GDM1 (cell line): Measurements from ENCODE around the gene MRGPRF.
"Not testable (repeated sequence)": the region's sequence is repeated elsewhere in the genome, so short reads cannot be mapped to it uniquely, and the experiment has no call there.

Source experiments
- DNase-seq: peaks from one replicate; lab custom pipeline; 2025; lab: John Stamatoyannopoulos, UW

The MRGPRF gene

DNA sequence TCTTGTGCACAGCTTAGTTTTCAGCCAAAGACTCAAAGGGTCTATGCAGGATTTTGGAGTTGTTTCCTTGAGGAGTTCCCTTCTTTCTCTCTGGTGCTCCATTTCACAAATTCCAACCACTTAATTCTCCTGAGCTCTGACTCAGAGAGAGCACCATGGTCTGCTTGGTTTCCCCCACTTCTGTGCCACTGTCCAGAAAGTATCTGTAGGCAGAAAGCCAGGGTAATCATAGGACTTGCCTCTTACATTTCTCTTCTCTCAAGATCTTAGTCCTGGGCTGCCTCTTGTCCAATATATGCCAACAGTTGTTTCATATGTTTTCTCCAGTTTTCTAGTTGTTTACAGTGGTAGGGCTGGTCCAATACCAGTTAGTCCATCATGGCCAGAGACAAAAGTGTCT is 25.8 kb downstream of the MRGPRF start:
- no peak for DNase-seq

DNA sequence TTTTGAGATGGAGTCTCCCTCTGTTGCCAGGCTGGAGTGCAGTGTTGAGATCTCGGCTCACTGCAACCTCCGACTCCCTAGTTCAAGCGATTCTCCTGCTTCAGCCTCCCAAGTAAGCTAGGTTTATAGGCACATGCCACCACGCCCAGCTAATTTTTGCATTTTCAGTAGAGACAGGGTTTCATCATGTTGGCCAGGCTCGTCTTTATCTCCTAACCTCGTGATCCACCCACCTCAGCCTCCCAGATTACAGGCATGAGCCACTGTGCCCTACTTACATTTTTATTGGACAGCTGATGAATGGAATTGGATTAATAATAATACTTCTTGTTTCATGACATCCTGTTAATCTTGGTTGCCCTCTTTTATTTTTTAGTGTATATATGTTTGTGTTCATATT is 29.2 kb downstream of the MRGPRF start:
- no peak for DNase-seq

DNA sequence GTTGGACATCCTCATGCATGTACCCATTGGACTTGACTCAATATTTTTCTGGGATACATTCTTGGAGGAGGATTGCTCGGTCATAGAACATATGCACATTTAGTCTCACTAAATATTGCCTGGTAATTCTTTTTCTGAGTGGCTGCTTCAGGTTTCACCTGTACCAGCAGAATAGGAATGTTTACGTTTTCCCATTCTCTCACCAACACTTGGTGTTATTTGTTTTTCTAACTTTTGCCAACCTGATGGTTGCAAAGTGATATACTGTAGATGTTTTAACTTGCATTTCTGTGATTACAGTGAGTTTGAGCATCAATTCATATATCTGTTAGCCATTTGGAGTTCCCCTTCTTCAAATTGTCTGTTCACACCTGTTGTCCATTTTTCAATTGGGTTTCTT is 30.9 kb downstream of the MRGPRF start:
- DNase-seq, result no peak

DNA sequence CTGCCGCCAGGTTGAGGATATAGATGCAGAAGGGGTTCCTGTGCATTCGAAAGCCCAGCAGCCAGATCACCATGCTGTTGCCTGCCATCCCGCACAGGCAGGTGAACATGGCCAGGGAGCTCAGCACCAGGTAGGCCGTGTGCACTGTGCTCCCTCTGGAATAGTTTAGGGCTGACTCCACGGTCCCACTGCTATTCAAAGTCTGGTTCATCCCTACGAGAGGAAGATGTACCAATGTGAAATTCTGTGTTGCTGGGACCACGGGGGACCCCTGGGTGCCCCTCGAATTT is 32.3 kb downstream of the MRGPRF start, which contains the start of gene MRGPRD:
Gene MRGPRD (minus strand): TSS at position 211 of the 290 bp plus-strand sequence. CDS start 0 bp downstream, at position 211.
- DNase-seq, result no peak

DNA sequence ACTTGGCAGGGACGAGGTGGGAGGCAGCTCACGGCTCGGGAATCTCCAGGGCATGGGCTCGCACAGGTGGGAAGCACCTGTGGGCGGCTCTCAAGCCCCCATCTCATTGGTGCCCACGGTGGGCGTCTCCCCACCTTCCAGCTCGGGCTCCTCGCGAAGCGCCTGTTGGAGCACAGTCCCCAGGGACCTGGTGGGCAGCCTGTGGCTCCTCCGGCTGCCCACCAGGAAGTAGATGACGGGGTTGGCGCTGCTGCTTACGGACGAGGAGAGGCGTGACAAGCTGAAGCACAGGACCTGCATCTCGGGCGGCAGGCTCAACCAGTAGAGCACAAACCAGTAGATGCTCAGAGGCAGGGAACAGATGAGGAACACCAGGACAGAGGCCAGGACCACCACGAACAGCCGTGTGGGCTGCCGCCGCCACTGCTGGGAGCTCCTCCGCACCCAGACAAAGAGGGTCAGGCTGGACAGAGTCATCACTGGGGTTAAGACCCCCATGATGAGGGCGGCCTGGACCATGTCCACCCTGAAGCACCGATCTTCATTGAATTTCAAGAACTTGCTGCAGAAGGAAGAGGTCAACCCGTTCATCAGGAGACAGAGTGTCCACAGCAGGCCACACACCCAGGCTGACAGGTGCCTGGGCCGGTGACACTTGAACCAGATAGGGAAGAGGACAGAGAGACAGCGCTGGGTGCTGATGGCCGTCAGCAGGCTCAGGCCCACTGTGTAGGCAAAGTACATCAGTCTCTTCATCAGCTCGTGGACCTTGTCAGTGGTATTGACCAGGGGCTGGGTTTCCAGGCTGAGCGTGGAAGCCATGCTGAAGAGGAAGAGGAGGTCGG is 32.9 kb downstream of the MRGPRF start:
- no peak for DNase-seq

DNA sequence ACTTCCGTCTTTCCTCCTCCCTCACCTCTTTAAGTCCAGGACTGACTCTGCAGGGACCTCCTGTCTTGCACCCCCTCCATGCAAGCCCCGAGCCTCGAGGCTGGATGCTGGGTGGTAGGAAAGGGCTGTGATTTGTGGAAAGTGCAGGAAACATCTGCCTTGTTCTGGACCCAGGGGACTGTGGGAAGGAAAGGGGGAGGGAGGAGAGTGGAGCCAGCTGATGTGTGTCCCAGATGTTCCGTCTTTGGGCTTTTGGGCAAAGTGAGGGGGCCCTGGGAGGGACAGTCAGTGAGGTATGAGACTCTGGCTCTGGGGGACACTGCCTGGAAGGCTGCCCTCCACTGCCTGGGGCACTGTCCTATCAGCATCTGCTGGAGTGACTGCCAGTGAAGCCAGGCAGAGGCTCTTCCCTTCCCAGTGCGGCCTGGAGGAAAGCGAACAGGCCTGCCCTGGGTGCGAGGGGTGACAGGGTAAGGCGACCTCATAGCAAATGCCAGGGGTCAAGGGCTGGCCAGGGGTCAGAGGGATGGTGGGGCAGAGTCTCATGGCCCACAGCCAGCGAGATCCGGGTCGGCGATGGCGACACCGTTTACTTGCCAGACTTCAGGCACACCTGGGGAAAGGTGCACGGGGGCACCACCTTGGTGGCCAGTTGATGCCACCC is 34.0 kb downstream of the MRGPRF start:
- DNase-seq, result no peak

DNA sequence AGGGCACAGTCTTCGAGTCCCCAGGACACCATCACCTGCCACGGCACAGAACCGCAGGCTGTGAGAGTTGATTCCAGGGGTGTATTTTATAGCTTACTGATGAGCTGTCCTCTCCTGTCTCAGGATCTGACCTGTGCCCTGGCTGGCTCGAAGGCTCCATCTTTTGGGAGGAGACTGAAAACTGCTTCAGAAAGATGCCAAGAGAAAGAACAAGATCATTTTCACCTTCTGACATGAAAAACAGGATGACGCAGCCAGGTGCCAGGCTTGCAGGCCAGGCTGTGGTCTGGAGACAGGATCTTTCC is 34.5 kb downstream of the MRGPRF start:
- DNase-seq, result no peak

DNA sequence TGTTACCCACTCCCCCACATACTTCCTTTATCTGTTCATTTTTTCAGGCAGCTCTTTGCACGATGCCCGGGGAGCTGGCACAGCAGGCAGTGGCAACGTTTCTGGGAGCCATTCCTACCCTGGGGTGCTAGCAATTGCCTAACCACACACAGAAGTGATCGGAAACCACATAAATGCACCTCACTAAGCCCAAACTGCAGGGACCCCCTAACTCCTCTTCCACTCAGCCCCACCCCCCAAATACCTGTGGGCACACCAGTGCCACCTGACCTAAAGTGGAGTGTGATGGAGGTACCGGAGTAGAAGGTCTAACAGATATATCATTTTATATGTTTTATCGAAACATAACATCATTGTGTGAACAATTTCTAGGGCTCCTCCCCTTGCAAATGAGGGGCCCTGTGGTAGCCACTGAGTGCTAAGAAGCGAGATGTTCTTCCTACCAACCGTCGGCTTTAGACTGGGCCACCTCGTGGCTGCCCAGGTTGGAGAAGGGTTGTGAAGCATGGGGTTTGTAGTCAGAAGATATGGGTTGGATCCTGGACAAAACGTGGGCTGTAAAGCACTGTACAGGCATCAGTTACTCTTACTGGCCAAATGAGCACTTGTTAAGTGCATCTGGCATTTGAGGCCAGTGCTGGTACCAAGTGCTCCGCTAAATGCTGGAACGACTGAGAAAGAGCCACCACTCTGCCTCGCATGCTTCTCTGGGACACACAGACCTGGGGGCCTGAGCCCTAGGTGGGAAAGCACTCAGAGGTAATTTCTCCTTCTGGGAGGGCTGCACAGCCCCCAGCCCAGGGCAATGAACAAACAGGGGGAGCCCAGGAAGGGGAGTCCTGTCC is 35.0 kb downstream of the MRGPRF start:
- no peak for DNase-seq

DNA sequence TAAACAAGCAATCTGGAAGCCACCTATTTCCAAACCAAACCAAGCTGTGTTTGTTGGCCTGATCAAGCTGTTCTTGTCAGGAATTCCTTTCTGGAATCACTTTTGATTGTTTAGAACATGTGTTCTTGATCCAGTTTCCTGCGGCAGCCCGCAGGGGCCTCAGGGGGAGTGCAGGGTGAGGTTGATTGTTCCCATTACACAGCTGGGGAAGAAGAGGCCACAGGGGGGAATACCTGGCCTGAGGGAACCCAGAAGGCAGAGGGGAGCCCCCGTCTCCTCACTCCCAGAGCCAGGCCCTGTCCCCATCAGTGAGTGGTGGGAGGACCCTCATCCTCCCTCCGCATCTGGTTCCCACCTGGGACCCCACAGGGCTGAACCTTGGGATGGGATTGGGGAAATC is 36.5 kb downstream of the MRGPRF start:
- DNase-seq, result no peak

DNA sequence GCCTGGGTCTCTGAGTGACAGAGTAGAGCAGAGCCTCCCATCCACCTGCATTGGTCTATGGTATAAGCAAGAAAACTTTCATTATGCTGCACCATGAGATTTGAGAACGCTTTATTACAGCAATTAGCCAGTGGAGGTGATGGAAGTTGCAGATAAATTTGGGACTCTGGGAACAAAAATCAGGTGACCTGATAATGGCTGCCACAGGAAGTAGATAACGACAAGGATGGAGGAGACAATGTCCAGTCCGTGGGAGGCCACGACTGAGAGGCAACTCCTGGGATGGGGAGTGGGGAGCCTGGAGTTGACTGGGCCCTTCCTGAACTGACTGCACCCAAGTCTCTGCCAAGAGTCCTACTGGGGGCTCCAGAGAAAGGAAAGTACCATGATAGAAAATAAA is 37.0 kb downstream of the MRGPRF start:
- DNase-seq, result no peak

DNA sequence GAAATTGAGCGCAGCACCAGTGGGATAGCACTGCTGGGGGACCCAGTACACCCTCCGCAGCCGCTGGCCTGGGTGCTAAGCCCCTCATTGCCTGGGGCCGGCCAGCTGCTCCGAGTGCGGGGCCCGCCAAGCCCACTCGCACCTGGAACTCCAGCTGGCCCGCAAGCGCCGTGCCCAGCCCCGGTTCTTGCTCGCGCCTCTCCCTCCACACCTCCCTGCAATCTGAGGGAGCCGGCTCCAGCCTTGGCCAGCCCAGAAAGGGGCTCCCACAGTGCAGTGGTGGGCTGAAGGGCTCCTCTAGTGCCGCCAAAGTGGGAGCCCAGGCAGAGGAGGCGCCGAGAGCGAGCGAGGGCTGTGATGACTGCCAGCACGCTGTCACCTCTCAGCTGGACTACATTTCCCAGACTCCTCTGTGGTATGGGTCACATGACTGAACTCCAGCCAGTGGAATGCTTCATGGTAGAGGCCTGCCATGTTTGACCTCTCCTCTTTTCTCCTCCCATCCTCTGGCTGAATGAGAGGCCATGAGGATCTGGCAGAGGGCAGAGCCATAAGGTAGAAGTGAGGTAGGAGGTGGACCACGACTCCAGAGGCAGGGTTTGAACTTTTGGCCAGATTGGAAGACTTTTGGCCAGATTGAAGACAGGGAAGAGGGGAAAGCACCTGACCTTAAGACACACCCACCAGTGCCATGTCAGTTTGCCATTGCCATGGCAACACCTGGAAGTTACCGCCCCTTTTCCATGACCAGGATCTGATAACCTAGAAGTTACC is 38.4 kb downstream of the MRGPRF start:
- no peak for DNase-seq

DNA sequence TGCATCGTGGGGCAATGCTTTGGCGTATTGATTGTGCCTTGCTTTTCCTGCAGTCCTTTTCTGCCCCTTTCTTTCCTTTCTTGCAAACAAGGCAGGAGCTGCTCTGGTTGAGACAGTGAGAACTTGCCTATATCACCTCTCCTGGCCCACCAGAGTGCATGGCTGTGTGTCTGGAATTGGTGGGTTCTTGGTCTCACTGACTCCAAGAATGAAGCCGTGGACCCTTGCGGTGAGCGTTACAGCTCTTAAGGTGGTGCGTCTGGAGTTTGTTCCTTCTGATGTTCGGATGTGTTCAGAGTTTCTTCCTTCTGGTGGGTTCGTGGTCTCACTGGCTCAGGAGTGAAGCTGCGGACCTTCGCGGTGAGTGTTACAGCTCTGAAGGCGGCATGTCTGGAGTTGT is 39.3 kb downstream of the MRGPRF start:
- not testable (repeated sequence) for DNase-seq

DNA sequence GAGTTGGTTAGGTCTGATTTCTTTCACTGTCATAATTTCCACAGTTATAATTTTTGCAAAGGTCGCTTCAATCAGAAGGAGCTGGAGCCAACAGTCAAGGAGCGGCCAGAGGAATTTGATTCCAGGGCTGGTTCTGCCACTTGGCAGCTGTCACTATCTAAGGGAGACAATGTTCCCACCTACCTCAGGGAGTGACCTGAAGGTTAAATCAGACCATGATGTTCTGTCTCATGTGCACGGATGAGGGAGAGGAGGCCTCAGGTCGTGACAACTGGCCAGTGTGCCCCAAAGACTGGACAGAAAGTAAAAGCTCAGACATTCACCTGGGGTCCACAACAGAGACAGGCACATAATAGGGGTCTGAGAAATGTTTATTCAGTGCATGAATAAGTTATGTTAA is 39.8 kb downstream of the MRGPRF start:
- DNase-seq, result no peak

DNA sequence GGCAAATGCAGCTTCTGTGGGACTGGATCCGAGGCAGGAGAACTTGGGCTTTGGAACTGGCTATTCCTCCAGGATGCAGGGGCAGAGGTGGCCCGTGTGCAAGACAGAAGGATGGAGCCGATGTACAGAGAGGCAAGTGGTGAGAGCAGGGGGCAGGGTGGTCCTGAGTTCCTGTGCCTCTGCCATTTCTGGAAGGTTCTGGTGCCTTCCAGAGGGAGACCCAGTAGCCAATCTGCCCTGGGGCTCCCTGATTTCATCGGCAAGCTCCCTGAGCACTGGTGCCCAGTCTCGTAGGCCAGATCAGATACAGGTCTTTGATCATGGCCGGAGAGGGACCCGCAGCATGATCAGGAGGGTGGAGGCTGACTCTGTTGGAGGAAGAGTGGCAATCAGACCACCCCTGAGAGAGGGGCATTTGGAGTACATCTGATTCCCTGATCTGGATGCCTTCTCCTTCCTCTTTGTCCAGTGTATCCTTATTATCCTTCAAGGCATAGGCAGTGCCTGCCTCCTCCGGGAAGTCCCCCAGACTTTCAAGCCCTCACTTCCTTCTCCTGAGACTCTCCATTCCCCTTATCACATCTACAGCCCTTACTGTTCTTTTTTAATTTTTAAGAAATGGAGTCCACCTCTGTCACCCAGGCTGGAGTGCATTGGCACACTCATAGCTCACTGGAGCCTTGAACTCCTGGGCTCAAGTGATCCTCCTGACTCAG is 42.0 kb downstream of the MRGPRF start:
- DNase-seq, result no peak

DNA sequence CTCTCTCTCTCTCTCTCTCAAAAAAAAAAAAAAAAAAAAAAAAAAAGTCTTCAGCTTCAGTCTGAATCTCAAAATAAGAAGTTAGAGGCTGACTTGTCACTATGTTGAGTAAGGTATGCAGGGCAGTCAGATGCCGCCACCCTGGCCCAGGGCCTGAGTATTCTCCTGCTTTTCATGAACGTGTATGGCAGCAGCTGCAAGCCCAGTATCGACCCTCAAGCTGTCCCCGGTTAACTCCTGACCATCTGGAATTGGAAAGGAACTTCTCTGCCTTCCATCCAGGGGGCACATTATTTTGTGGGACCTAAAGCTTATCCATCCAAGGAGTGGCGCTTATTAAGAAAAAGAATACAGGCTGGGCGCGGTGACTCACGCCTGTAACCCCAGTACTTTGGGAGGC is 43.7 kb downstream of the MRGPRF start:
- no peak for DNase-seq

DNA sequence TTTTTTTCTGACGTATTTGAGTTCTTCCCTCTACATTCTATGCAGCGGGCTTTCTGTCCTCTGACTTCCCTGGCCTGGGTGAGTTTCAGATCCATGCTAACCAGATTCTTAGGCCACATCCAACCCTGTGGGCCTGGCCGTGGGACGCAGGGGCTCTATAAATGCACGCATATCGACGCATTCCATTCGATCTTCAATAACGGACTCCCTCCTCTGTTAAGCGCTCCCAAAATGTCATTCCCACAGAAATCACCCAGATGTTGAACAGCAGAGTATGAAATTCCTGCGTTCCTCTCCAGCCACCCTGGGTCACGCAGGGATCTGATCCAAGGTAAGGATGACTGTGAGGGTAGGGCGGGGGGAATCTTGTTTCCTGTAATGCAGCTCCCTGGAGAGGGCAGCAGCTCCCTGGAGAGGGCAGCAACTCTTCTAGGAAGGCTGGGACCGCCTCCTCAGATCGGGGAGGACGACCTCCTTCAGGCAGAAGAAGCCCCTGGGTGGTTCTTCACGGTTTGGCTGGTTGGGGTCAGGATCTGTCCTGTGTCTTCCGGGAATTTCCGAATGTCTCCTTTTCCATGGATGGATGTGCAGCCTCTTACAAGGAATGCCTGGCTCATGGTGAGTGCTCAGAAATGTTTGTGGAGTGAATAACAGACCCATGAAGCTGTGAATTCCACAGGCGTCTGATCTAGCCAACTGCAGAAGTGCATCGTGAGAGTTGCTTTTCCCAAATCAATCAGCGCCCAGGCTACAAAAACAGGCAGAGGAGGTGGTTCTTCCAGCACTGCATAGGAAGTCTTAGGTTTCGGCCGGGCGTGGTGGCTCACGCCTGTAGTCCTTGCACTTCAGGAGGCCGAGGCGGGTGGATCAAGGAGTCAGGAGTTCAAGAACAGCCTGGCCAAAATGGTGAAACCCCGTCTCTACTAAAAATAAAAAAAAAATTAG is 44.5 kb downstream of the MRGPRF start:
- DNase-seq, result no peak

DNA sequence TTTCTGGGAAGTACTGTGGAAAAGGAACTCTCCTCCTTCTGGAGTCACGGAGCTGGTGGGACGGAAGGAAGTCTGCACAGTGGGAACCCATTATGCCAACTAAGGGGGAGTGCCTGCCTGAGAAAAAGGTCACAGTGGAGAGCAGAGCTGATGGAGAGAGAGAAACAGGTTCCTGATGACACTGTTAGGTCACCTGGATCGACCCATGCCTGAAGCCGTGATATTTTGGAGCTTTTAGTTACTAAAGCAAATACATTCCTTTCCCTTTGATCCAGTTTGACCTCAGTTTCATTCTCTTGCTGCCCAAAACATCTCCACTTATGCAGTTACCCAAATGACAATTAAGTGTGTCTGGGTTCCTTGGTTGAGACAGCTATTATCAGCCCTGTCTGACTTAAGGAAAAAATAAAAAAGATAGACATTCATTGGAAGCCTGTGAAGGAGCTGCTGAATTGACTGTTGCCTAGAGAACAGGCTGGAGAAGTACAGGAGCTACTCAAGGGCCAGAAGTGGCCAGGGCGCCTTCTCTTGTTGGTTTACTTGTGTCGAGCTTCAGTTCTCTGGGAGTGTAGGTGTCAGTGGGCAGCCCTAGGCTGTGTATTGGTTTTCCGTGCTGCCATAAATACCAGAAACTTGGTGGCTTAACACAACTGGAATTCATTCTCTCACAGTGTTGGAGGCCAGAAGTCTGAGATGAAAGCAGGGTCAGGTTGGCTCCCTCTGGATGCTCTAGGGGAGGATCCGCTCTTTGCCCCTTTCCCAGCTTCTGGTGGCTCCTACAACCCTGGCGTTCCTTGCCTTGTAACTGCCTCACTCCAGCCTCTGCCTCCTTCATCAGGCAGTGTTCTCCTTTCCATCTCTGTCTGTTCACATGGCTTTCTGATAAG is 45.9 kb downstream of the MRGPRF start:
- DNase-seq, result no peak

DNA sequence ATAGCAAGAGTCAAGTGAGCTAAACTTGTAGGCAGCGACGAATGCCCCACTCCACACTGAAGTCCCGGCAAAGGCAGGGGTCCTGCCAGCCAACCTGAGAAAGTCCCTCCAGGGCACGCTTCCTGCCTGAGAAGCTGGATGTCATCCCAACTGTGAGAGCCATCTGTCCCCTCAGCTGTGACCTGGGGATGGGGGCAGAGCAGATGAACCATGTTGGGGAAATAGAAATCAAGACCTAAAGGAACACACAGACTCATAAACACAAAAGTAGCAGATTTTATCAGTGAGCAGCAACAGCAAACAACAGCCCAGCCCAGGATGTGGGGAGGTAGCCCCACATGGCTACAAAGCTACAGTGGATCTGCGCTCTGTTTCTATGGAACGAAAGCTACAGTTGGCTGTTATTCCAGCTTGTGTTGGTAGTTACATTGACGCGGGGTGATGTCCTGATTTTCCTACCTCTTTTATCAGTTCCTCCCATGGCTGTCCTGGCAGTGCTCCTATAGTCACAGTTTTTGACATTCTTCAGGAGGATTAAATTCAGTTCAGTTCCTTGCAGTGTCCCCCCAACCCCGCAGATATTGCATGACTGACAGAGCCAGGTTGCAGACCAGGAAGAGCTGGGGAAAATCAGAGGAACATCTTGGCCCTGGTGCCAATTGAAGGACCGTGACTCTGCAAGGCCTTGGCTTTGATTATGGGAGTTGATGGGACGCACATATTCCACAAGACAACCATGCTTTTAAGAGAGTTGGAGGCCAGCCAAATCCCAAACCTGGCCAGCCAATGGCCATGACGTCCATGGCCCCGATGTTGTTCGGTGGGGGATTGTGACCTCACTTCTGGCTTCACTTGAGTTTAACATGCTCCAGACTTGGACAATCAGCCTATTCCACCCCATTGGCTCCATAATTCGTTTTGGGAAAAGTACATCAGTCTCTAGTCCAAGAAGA is 46.9 kb downstream of the MRGPRF start:
- DNase-seq, result no peak
